Uterus (tissue), 2 donors: ENCODE data around the gene IRF2BP2.

Experiments used
- POLR2A ChIP-seq, 2 donors: fragments of 450-650 bp; IDR thresholded peaks; one replicate each; pipeline ENCODE4 v1.6.1; 2016; ENCODE audit warnings: antibody characterized with exemption in 2 of 2, mild to moderate bottlenecking in 1 of 2, moderate library complexity in 1 of 2
- TF ChIP-seq, protein P1 (sequence below), 4 experiments: fragments of 200-600 bp in 2 of 4; fragments of 450-650 bp in 2 of 4; sonication (generic) in 2 of 4; IDR thresholded peaks; one replicate each; pipeline ENCODE4 v1.5.1; 2016 to 2019; ENCODE audit warnings: antibody characterized with exemption in 4 of 4, mild to moderate bottlenecking in 2 of 4, moderate library complexity in 1 of 4

DNA sequence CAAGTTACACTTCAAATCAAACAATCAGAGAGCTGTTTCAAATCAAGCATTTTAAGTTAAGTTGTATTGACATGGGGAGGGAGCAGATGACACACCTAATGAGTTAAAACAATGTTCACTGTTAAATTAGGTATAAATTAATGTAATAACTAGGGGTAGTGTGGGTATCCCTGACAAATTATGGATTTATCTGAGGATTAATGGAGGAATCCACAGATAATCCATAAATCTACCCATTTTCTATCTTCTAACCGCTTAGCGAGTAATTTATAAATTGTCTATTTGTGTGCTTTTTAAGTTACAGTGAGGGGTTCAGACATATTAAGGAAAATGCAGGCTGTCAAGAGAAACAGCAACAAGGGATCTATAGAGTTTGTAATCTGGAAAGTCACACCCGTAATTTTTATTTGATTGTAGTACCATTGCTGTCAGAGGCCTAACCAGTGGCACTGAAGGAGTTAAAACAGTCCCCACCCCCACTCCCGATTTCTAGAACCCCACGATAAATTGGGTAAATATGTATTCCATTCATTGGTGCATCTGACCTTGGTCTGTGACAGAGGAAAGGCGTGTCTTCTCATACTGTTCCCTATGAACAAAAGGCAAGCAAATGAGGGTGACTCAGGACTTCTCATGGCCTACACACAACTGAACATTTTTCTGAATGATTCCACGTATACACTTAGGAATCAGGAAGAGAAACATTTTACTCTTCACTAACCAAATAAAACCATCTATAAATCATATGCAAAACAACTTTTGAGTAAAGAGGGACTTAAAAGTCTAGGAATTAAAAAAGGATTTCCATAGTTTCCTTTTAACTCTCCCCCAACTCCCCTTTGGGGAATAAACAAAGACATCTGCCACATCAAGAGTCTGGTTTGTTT, 7.4 kb downstream of the IRF2BP2 start:
- peak; percentile 41 to 50 for TF ChIP-seq POLR2A (IDR thresholded peaks at IDR 0.05)
- TF ChIP-seq, protein P1, sequence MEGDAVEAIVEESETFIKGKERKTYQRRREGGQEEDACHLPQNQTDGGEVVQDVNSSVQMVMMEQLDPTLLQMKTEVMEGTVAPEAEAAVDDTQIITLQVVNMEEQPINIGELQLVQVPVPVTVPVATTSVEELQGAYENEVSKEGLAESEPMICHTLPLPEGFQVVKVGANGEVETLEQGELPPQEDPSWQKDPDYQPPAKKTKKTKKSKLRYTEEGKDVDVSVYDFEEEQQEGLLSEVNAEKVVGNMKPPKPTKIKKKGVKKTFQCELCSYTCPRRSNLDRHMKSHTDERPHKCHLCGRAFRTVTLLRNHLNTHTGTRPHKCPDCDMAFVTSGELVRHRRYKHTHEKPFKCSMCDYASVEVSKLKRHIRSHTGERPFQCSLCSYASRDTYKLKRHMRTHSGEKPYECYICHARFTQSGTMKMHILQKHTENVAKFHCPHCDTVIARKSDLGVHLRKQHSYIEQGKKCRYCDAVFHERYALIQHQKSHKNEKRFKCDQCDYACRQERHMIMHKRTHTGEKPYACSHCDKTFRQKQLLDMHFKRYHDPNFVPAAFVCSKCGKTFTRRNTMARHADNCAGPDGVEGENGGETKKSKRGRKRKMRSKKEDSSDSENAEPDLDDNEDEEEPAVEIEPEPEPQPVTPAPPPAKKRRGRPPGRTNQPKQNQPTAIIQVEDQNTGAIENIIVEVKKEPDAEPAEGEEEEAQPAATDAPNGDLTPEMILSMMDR (IDR thresholded peaks at IDR 0.05): no peak
